ENCODE results near the gene HSFX3.
"Not testable (repeated sequence)": the region's sequence is repeated elsewhere in the genome, so short reads cannot be mapped to it uniquely, and the experiment has no call there.

- TF ChIP-seq, protein P1, sequence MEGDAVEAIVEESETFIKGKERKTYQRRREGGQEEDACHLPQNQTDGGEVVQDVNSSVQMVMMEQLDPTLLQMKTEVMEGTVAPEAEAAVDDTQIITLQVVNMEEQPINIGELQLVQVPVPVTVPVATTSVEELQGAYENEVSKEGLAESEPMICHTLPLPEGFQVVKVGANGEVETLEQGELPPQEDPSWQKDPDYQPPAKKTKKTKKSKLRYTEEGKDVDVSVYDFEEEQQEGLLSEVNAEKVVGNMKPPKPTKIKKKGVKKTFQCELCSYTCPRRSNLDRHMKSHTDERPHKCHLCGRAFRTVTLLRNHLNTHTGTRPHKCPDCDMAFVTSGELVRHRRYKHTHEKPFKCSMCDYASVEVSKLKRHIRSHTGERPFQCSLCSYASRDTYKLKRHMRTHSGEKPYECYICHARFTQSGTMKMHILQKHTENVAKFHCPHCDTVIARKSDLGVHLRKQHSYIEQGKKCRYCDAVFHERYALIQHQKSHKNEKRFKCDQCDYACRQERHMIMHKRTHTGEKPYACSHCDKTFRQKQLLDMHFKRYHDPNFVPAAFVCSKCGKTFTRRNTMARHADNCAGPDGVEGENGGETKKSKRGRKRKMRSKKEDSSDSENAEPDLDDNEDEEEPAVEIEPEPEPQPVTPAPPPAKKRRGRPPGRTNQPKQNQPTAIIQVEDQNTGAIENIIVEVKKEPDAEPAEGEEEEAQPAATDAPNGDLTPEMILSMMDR (conservative IDR thresholded peaks at IDR 0.05 in 1 of 2, IDR thresholded peaks at IDR 0.05 in 1 of 2; ENCODE audit: low read depth in 1 of 2, low read length in 2 of 2): not testable (repeated sequence)
- not testable (repeated sequence) for TF ChIP-seq EZH2 (IDR thresholded peaks at IDR 0.05; ENCODE audit: low read length, missing control alignments)
Observed at GRCh38 chrX:149547782-149548181, 1.9 kb downstream of the HSFX3 start.

Measured in fibroblast of lung (primary cell).